Measurements from ENCODE around the gene YIPF5. TPM values are rescaled to one million over a fixed set of nuclear protein-coding genes. Genes with fewer than 3 reads are reported as not detected.

YIPF5 gene
- total RNA-seq, 4 donors from 2014 or later: 28.1 to 50.5 (median 45.0) TPM

GRCh38 chr5:144128844-144129243 is 41.6 kb downstream of the YIPF5 start:
- Histone ChIP-seq H3K9me3 (no peaks in the 10 kb centered on the region), H3K4me1 (no peaks in the 10 kb centered on the region), H3K27me3 (no peaks in the 10 kb centered on the region), H3K27ac (no peak overlapping the region), H3K36me3 (no peaks in the 10 kb centered on the region), H3K4me3 (no peak overlapping the region)
- WGBS: 91% methylated on average over 4 of the region's 4 CpGs
- no peak for DNase-seq (ENCODE audit: low spot score in 2 of 2)
- no peak for TF ChIP-seq POLR2A (IDR thresholded peaks at IDR 0.05)
- no peak for TF ChIP-seq EP300 (IDR thresholded peaks at IDR 0.05)
- no peak for TF ChIP-seq POLR2AphosphoS5 (IDR thresholded peaks at IDR 0.05)
- no peak for TF ChIP-seq CTCF (IDR thresholded peaks at IDR 0.05)

- WGBS: 64% methylated on average over 4 of the region's 4 CpGs
- Histone ChIP-seq H3K36me3 (no peaks in the 10 kb centered on the region), H3K4me1 (no peaks in the 10 kb centered on the region), H3K27me3 (no peaks in the 10 kb centered on the region), H3K9me3 (no peaks in the 10 kb centered on the region), H3K4me3 (no peak overlapping the region), H3K27ac (no peak overlapping the region)
- TF ChIP-seq POLR2AphosphoS5 (IDR thresholded peaks at IDR 0.05): no peak
- no peak for TF ChIP-seq EP300 (IDR thresholded peaks at IDR 0.05)
- TF ChIP-seq POLR2A (IDR thresholded peaks at IDR 0.05): no peak
- no peak for TF ChIP-seq CTCF (IDR thresholded peaks at IDR 0.05)
- DNase-seq (ENCODE audit: low spot score in 2 of 2): no peak
Observed at GRCh38 chr5:144126707-144127106, 43.8 kb downstream of the YIPF5 start.

GRCh38 chr5:144125163-144125726 is 45.2 kb downstream of the YIPF5 start:
- no peaks in the 10 kb centered on the region for H3K36me3 ChIP-seq
- no peak overlapping the region for H3K27ac ChIP-seq
- no peaks in the 10 kb centered on the region for H3K27me3 ChIP-seq
- DNase-seq (ENCODE audit: low spot score in 2 of 2): no peak
- WGBS: 45% methylated on average over 4 of the region's 4 CpGs
- no peak for TF ChIP-seq CTCF (IDR thresholded peaks at IDR 0.05)
- no peak for TF ChIP-seq POLR2AphosphoS5 (IDR thresholded peaks at IDR 0.05)
- TF ChIP-seq EP300 (IDR thresholded peaks at IDR 0.05): no peak
- TF ChIP-seq POLR2A (IDR thresholded peaks at IDR 0.05): no peak
- H3K9me3 ChIP-seq: no peaks in the 10 kb centered on the region
- no peak overlapping the region for H3K4me3 ChIP-seq
- no peaks in the 10 kb centered on the region for H3K4me1 ChIP-seq

- H3K27ac ChIP-seq: no peak overlapping the region
- H3K36me3 ChIP-seq: no peaks in the 10 kb centered on the region
- H3K9me3 ChIP-seq: no peaks in the 10 kb centered on the region
- no peak for DNase-seq (ENCODE audit: low spot score in 2 of 2)
- no peaks in the 10 kb centered on the region for H3K4me1 ChIP-seq
- H3K4me3 ChIP-seq: no peak overlapping the region
- H3K27me3 ChIP-seq: no peaks in the 10 kb centered on the region
- WGBS: 83% methylated on average over 3 of the region's 3 CpGs
- TF ChIP-seq POLR2A (IDR thresholded peaks at IDR 0.05): no peak
- TF ChIP-seq EP300 (IDR thresholded peaks at IDR 0.05): no peak
- no peak for TF ChIP-seq POLR2AphosphoS5 (IDR thresholded peaks at IDR 0.05)
- TF ChIP-seq CTCF (IDR thresholded peaks at IDR 0.05): no peak
Observed at GRCh38 chr5:144122641-144123040, 47.8 kb downstream of the YIPF5 start.

- Histone ChIP-seq H3K27ac (no peak overlapping the region), H3K4me3 (no peak overlapping the region)
Observed at GRCh38 chr5:144122081-144122480, 48.4 kb downstream of the YIPF5 start.

More at GRCh38 chr5:144122081-144122480, 48.4 kb downstream of the YIPF5 start:
- H3K4me1 ChIP-seq: no peaks in the 10 kb centered on the region
- no peak for DNase-seq (ENCODE audit: low spot score in 2 of 2)
- H3K9me3 ChIP-seq: no peaks in the 10 kb centered on the region
- TF ChIP-seq POLR2AphosphoS5 (IDR thresholded peaks at IDR 0.05): no peak
- no peak for TF ChIP-seq POLR2A (IDR thresholded peaks at IDR 0.05)
- TF ChIP-seq CTCF (IDR thresholded peaks at IDR 0.05): no peak
- no peaks in the 10 kb centered on the region for H3K36me3 ChIP-seq
- H3K27me3 ChIP-seq: no peaks in the 10 kb centered on the region
- WGBS: 60% methylated on average over 2 of the region's 2 CpGs

Measured in suprapubic skin (tissue), 4 donors.